Measurements from ENCODE around the gene ELOVL7.

DNA sequence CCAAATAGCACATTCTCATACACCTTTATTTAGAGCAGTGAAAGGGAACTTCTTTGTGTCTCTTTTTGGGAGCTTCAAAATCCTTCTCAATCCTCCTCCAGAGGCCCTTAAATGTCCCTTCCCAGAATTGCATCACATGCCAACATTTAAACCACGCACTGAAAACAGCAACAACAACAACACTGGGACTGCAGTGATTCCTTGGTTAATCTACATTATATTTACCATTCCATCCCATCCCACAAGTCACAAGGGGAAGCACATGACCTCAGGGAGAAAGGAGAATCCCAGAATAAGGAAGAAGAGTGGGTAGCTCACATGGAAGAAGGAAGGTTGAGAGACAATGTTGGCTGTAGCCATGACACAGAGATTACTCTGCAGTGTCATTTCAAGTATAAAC, 41.1 kb downstream of the ELOVL7 start:
- TF ChIP-seq, protein P1, sequence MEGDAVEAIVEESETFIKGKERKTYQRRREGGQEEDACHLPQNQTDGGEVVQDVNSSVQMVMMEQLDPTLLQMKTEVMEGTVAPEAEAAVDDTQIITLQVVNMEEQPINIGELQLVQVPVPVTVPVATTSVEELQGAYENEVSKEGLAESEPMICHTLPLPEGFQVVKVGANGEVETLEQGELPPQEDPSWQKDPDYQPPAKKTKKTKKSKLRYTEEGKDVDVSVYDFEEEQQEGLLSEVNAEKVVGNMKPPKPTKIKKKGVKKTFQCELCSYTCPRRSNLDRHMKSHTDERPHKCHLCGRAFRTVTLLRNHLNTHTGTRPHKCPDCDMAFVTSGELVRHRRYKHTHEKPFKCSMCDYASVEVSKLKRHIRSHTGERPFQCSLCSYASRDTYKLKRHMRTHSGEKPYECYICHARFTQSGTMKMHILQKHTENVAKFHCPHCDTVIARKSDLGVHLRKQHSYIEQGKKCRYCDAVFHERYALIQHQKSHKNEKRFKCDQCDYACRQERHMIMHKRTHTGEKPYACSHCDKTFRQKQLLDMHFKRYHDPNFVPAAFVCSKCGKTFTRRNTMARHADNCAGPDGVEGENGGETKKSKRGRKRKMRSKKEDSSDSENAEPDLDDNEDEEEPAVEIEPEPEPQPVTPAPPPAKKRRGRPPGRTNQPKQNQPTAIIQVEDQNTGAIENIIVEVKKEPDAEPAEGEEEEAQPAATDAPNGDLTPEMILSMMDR (IDR thresholded peaks at IDR 0.05; ENCODE audit: poor library complexity) = no peak
- TF ChIP-seq EZH2 (IDR thresholded peaks at IDR 0.05; ENCODE audit: borderline replicate concordance) = no peak

All from hepatocyte (in vitro differentiated cells).